NCI-H187 treated with DMSO at 0.1 percent for 48 hours (cell line): ENCODE data around the gene RALGPS1.

Source experiments
- DNase-seq: peaks from one replicate; lab custom pipeline; 2025; lab: John Stamatoyannopoulos, UW

Gene RALGPS1

GRCh38 chr9:126956917-126957686 lies 42.5 kb downstream of the RALGPS1 start:
- DNase-seq: no peak

- DNase-seq: no peak
Observed at GRCh38 chr9:126957687-126958053, 43.1 kb downstream of the RALGPS1 start.

GRCh38 chr9:126959336-126959735 lies 44.8 kb downstream of the RALGPS1 start:
- DNase-seq: no peak

DNA sequence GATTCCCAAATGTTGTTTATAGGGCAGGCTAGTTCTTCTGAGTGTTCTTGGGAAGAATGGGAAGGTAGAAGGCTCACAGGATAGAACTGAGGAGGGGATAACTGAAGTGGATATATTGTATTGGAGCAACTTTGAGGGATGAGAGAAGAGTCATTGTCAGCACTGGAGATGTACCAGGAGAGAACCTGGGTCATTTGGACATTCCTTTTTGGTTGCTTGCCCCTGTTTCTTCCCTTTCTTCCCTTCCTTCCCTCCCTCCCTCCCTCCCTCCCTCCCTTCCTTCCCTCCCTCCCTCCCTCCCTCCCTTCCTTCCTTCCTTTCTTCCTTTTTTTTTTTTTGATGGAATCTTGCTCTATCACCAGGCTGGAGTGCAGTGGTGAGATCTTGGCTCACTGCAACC lies 45.3 kb downstream of the RALGPS1 start:
- DNase-seq: no peak

DNA sequence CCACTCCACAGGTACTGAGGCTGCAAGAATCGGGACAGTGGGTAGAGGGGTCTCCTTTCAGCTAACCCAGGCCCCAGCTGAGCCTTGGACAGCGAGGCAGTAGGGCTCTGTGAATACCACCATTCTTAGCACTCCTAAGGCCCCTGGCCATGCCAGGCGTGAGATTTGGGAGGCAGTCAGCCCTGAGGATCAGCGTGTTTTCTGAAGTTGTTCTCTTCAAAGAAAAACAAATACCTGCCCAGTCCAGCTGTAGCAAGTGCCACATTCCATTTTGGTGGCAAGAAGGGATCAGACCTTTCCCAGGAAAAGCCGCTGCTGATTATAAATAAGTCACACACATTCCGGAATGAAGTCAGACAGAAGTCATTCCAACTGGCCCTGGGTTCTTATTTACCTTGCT lies 47.8 kb downstream of the RALGPS1 start:
- DNase-seq: no peak

- DNase-seq: no peak
Observed at GRCh38 chr9:126965077-126965476, 50.5 kb downstream of the RALGPS1 start.

- no peak for DNase-seq
Observed at GRCh38 chr9:126965541-126966428, 51.2 kb downstream of the RALGPS1 start.

GRCh38 chr9:126971261-126971660 lies 56.7 kb downstream of the RALGPS1 start:
- DNase-seq: no peak

GRCh38 chr9:126973651-126974529 lies 59.3 kb downstream of the RALGPS1 start:
- DNase-seq: no peak

- DNase-seq: no peak
Observed at GRCh38 chr9:126974594-126974993, 60.0 kb downstream of the RALGPS1 start.

- no peak for DNase-seq
Observed at GRCh38 chr9:126975327-126976220, 61.0 kb downstream of the RALGPS1 start.

DNA sequence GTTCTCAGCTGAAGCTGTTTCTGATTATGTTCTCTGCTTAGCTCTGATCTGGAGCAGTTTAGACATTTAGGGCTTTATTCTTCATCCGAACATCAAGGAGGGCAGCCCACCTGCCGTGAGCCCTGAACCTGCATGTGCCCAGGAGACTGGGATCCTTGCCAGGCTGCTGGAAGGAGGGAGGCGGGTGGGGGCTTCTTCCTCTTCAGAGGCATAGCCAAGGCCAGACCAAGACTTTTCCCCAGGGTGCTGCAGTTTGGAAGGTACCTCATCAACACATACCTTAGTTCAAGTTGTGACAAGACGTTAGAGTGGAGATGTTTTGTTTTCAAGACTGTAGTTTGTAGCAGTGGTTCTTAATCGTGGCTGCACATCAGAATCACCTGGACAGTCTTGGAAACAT lies 64.9 kb downstream of the RALGPS1 start:
- no peak for DNase-seq

- DNase-seq: no peak
Observed at GRCh38 chr9:126980231-126980630, 65.6 kb downstream of the RALGPS1 start.

DNA sequence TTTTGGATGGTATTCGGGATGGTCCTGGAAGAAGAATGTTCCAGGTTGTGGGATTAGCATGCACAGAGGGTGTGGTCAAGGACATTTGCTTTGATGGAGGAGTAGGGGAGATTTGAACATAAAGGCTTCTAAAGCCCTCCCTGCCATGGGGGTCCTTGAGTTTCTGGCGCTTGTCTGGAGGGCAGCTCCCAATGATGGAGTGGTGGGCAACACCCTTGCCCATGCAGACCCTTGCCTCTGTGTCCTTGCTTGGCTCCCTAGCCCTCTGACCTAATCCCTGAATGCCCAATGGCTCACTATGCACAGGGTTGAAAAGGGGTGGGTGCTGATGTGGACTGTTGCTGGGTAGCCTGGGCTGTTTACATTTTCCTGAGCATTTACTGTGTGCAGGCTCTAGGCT lies 66.6 kb downstream of the RALGPS1 start:
- DNase-seq: no peak

DNA sequence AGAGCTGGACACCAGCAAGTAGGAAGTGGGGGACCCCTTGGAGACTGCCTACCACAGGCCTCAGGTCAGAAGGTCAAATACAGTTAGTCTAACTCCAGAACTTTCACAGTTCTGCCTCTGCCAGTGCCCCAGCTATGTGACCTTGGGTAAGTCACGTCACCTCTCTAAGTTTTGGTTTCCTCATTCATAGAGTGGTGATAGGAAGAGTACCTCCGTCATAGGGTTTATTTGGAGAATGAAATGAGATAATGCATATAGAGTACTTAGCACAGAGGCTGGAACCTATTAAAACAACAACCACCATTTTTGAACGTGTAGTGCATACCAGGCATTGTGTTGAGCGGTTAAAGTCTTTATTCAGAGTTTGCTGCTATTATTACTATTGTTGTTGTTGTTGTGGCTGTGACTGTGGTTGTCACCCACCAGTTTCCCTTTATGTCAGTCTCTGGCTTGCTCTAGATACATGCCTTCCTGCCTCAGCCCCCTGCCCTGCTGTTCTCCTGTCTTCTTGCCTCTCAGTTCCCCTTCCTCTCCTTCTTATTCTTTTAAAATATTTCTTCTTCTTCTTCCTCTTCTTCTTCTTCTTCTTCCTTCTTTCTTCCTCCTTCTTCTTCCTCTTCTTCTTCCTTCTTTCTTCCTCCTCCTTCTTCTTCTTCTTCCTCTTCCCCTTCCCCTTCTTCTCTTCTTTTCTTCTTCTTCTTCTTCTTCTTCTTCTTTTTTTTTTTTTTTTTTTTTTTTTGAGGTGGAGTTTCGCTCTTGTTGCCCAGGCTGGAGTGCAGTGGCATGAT lies 67.8 kb downstream of the RALGPS1 start:
- DNase-seq: no peak

- DNase-seq: no peak
Observed at GRCh38 chr9:126983767-126984166, 69.2 kb downstream of the RALGPS1 start.

DNA sequence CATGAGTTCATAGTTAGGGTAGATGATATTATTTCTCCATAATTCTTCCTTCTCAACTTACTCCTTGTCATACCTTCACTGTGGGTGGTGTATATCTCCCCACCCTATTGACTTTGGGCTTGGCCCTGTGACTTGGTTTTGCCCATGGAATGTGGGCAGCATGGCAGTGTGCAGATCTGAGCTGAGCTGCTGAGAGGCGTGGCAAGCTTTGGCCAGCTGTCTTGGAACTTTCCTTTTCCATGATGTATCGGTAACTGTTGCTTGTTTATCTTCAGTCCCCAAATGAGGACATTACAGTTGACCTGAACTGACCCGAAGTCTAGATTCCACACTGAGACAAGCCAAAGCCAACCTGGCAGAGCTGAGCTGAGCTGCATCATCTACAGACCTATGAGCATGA lies 70.4 kb downstream of the RALGPS1 start:
- DNase-seq: no peak

DNA sequence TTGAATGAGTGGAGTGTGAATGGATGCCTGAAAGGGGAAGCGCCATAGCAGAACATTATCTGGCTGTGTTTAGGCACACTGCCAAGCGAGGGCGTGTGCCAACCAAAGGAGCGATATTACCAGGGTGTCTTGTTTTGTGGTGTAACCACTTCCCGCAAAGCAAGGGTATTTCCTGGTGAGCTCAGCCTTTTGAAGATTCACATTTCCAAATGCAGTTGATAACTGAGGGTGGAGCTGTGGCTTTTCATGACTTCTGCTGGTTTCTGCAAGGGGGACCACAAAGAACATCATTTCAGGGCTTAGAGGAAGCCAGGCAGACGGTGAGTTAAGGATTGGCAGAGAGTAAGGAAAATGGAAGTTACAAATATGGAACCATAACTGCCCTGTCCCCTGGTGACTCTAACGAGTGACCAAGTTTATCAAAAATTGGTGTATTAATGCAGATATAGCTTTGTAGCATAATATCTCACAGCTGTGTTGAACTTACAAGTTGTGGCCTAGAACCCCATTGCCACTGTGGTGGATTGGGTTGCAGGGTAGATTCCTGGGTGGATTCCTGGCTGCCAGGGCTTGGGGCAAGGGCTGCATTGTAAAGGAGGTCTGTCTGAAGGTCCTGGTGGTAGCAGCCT lies 71.4 kb downstream of the RALGPS1 start:
- no peak for DNase-seq

DNA sequence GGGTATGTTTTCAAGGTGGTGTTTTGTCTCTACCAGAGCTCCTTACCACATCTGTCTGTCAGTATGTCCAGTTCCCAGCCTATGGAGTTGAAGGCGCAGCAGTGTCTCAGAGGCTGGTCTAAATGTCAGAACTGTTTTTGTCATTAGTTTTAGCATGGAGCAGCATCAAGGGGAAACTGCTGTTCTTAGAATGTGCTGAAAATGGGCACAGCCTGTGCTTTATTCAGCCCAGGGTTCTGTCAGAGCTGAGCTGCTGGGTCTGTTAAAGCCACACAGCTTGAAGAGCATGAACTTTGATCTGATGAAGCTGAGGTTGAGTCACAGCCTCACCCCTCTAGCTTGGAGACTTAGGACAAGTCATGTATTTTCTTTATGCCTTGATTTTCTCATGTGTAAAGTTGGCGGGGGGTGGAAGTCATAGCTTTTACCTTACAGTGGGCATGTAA lies 71.9 kb downstream of the RALGPS1 start:
- no peak for DNase-seq

GRCh38 chr9:126988857-126989256 lies 74.3 kb downstream of the RALGPS1 start:
- no peak for DNase-seq
